Measurements from ENCODE around the gene RPL10A. TPM values are rescaled to one million over a fixed set of nuclear protein-coding genes. Genes with fewer than 3 reads are reported as not detected.

RPL10A gene
- total RNA-seq: 1,320 and 1,664 TPM in 2 replicates

GRCh38 chr6:35468181-35468979 lies at the start of gene RPL10A:
RPL10A (plus strand) TSS chr6:35468401; CDS start chr6:35468435, 34 bp downstream.

GRCh38 chr6:35452183-35453090 lies 15.8 kb upstream of the RPL10A start, which contains the start of gene FANCE:
FANCE (plus strand) TSS chr6:35452338; CDS start chr6:35452546, 208 bp downstream.

GRCh38 chr6:35496841-35497570 lies 28.8 kb downstream of the RPL10A start, which contains the start of gene TEAD3:
TEAD3 (minus strand) TSS chr6:35497079.

GRCh38 chr6:35512740-35513139 lies 44.5 kb downstream of the RPL10A start, which contains the start of gene TULP1:
TULP1 (minus strand) TSS chr6:35512896; CDS start chr6:35512858, 38 bp downstream.

Other genes with a start within 250 kb of the RPL10A start
- 17.9 and 22.0 TPM in 2 replicates for gene ZNF76, start 208.7 kb upstream of the RPL10A start, total RNA-seq
- 0.87 and 0.89 TPM in 2 replicates for gene DEF6, start 170.6 kb upstream of the RPL10A start, total RNA-seq
- gene PPARD, start 125.8 kb upstream of the RPL10A start, total RNA-seq: 10.4 and 15.5 TPM in 2 replicates
- gene FANCE, start 16.1 kb upstream of the RPL10A start, total RNA-seq: 10.4 and 13.5 TPM in 2 replicates
- gene TEAD3, start 28.7 kb downstream of the RPL10A start, total RNA-seq: 12.5 and 14.2 TPM in 2 replicates
- gene TULP1, start 44.5 kb downstream of the RPL10A start, total RNA-seq: under 0.01 TPM in 1 of 2 replicates, not detected in the other
- 14.5 and 27.1 TPM in 2 replicates for gene FKBP5, start 220.5 kb downstream of the RPL10A start, total RNA-seq